HG02884 (cell line): Measurements from ENCODE around the gene PPP6R3.

Experiments
- ATAC-seq: cut with Tn5 transposase; IDR thresholded peaks from one replicate; pipeline ENCODE4 v1.9.1; 2021; ENCODE audit warnings: mild to moderate bottlenecking, moderate library complexity; ENCODE audit not compliant: unreplicated experiment

Gene PPP6R3

DNA sequence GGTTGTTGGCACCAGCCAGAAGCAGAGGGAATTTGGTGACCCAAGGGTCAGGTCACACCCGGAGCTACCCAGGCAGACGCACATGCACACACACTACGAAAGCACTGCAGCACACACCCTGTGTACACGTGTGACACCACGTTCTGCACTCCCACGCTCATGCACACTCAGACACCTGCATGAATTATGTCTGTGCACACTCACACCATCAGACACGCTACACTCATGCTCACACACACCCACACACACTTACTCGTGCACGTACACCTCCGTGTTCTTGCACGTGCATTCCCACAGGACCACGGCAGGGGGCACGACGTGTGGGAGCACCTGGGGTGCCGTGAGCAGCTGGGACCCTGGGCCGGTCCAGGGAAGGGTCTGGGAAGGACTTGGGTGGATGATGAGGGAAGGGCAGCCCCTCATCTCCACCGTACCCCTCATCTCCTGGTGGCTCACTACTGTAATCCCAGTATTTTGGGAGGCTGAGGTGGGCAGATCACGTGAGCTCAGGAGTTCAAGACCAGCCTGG lies 203.0 kb downstream of the PPP6R3 start:
- ATAC-seq, result no peak

DNA sequence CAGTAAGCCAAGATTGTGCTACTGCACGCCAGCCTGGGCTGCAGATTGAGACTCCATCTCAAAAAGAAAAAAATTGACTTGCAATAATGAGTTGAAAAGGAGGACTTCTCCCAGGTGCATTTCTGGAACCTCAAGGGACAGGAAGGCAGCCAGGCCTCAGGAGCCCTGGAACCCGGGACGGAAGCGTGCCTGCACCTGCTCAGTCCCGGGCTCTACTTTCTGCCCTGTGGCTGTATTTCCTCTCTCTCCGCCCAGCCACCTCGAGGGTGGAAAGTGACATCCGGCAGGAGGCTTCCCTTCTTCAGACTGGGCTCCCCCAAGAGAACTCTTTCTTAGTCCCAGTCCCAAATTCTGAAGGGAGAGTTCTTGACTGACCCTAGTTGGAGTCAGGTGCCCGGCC lies 203.6 kb downstream of the PPP6R3 start:
- ATAC-seq, result no peak

DNA sequence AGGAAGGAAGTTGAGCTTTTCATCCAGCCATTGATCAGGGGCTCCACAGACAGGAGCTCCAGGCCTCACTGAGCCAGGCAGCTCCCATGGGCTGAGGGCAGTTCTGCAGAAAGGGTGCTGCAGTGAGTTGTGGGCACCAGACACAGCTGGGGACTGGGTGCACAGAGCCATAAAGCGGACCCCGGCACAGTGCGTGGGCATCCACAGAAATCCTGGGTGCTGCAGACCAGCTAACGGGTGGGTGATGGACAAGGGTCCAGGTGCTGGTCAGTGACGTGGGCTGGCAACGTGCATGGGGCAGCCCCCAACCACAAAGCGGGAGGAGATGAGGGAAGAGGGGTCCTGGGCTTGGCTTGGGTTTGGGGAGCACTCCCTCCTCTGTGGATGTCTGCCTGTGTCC lies 204.4 kb downstream of the PPP6R3 start:
- ATAC-seq, result no peak
